HG03108 (cell line): ENCODE measurements around the gene RNU6-9.
A peak's percentile ranks its signal among the peaks of the same experiment; 100 is the strongest.

Experiments
- ATAC-seq: cut with Tn5 transposase; IDR thresholded peaks from one replicate; pipeline ENCODE4 v1.9.1; 2021; ENCODE audit warnings: moderate library complexity; ENCODE audit not compliant: unreplicated experiment

The RNU6-9 gene

GRCh38 chr19:916645-917322 lies 23.5 kb downstream of the RNU6-9 start:
- ATAC-seq = no peak

DNA sequence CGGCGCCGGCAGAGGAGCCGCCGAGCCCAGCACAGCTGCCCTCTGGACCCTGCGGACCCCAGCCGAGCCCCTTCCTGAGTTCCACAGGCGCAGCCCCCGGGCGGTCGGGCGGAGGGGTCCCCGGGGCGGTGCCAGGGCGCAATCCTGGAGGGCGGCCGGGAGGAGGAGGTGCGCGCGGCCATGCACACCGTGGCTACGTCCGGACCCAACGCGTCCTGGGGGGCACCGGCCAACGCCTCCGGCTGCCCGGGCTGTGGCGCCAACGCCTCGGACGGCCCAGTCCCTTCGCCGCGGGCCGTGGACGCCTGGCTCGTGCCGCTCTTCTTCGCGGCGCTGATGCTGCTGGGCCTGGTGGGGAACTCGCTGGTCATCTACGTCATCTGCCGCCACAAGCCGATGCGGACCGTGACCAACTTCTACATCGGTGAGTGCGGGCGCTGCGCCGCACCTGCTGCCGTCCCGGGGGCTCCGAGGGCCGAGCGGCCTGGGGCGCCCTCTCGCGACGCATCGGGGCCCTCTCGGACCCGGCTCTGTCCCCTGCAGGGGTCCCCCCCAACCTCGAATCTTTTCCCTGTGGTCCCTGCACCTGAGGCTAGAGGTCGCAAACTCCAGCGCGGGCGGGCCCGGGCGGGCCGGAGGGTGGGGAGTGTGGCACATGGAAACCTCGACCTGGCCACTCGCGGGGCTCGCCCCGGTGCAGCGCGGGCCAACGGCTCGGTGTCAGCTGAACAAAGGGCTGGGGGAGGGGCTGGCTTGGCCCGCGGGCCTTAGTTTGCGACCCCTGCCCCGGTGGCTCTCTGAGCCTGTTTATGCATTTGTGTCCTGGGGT lies 24.3 kb downstream of the RNU6-9 start, which contains the start of gene KISS1R:
Gene KISS1R (plus strand): TSS at position 11 of the 829 bp plus-strand sequence. CDS start 170 bp downstream, at position 181.
- ATAC-seq = no peak

- ATAC-seq = no peak
These were observed 24.8 kb downstream of the RNU6-9 start for GRCh38 chr19:918152-918437.

DNA sequence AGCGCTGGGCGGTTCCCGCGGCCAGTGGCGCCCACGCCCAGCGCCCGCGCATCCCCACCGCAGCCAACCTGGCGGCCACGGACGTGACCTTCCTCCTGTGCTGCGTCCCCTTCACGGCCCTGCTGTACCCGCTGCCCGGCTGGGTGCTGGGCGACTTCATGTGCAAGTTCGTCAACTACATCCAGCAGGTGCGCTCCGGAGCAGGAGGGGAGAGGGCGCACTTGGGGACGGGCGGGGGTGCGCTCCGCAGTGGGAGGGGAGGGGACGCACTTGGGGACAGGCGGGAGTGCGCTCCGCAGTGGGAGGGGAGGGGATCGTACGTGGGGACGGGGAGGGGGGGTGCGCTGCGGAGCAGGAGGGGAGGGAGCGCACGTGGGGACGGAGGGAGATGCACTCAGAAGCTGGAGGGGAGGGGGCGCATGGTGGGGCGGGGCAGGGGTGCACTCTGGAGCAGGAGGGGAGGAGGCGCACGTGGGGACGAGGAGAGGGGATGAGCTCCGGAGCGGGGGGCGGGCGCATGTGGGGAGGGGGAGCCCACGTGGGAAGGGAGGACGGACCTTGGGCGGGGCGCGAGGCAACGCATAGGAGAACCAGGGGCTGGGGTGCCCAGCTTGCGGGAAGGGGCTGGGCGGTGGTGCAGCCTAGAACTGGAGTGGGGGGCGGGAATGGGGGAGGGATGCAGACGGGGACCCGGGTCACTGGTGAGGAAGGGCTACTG lies 25.4 kb downstream of the RNU6-9 start:
- no peak for ATAC-seq

- no peak for ATAC-seq
These were observed 26.1 kb downstream of the RNU6-9 start for GRCh38 chr19:919199-920050.

DNA sequence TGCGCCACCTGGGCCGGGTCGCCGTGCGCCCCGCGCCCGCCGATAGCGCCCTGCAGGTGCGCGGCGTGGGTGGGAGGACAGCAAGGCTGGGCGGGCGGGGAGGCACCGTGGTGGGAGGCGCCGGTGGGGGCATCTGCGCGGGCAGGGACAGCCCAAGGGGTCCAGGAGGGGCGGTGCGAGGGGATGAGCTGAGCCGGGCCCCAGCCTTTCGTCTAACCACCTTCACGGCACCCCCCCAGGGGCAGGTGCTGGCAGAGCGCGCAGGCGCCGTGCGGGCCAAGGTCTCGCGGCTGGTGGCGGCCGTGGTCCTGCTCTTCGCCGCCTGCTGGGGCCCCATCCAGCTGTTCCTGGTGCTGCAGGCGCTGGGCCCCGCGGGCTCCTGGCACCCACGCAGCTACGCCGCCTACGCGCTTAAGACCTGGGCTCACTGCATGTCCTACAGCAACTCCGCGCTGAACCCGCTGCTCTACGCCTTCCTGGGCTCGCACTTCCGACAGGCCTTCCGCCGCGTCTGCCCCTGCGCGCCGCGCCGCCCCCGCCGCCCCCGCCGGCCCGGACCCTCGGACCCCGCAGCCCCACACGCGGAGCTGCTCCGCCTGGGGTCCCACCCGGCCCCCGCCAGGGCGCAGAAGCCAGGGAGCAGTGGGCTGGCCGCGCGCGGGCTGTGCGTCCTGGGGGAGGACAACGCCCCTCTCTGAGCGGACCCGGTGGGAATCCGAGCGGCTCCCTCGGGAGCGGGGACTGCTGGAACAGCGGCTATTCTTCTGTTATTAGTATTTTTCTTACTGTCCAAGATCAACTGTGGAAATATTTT lies 27.0 kb downstream of the RNU6-9 start:
- ATAC-seq = no peak

- no peak for ATAC-seq
These were observed 31.3 kb downstream of the RNU6-9 start for GRCh38 chr19:924553-925086.

GRCh38 chr19:925087-925525 lies 31.8 kb downstream of the RNU6-9 start:
- ATAC-seq = peak; percentile 36

DNA sequence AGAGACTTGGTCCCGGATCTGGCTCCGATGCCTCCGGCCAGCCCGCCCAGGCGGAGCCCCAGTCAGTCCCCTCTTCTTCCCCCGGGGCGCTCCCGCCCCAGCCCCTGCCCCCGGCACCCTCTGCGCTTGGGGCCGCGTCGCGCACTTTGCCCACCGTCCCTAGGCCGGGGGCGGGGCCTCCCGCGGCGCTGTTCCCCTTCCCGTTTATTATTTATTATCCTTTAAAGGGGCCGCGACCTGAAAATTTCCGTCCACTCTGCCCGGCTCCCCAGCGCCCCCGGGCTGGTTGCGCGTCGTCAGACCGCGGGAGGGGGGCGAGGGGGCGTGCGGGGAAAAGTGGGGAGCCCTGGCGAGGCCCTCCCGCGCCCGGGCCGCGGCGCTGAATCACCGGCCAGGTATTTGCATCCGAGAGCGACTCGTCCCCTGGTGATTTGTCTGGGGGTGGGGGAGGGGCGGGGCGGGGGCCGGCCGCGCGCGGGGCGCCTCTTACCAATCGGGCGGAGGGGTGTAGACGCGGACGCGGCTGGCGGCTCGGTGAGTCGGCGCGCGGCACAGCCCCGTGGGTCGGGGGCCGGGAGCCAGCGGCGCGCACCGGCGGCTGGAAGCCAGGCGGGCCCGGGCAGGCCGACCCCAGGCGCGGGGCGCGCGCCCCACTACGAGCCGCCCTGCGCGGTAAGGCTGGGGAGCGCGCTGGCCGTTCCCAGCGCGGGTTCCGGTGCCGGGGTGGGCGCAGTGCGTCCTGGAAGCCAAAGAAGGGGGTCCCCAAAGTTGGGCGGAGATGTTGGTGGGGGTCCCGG lies 32.4 kb downstream of the RNU6-9 start, which contains the start of gene ARID3A:
Gene ARID3A (plus strand): TSS at position 510 of the 797 bp plus-strand sequence. CDS start 3,494 bp downstream, outside the sequence.
- peak; percentile 51 for ATAC-seq

DNA sequence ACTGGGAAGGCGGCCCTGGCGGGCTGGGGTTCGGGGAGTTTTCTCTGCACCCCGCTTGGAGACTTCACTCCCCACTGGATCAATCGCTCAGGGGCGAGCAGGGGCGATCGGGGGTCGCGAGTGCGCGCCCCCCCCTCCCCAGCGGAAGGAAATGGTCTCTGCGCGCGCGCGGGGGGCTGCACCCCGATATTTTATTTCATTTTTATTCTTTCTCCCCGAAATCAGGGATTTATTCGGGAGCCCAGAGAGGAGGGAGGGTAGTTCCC lies 33.0 kb downstream of the RNU6-9 start:
- ATAC-seq = no peak

GRCh38 chr19:926589-927350 lies 33.5 kb downstream of the RNU6-9 start:
- no peak for ATAC-seq

- ATAC-seq = no peak
These were observed 34.1 kb downstream of the RNU6-9 start for GRCh38 chr19:927351-927779.

DNA sequence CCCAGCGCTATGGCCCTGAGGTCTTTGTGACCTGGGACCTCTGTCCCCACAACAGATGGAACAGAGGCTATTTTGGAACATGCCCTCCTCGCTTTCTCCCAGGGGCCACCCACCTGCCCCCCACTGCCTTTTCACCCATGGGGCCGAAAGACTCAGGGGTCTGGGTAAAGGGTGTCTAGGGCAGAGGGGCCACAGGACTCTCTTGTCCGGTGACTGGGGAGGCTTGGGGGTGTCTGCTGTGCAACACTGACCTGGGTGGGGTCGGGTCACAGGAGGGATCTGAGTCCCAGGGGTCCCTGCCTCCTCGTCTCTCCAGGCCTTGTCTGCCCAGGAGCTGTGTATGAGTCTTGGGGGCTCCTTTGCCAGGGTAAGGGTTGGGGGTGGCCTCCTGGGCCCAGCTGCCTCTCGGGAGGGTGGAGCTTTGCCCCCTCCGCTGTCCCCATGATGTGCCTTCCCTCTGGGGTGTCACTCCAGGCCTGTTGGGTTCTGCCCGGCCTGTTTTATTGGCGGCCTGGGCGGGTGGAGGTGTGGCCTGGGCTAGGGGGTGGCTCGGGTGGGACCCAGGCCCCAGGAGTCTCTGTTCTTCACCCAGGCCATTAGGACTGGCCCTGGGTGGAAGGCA lies 34.6 kb downstream of the RNU6-9 start:
- ATAC-seq = no peak

GRCh38 chr19:928471-929202 lies 35.4 kb downstream of the RNU6-9 start:
- ATAC-seq = no peak

- ATAC-seq = no peak
These were observed 36.1 kb downstream of the RNU6-9 start for GRCh38 chr19:929203-929890.

- ATAC-seq = no peak
These were observed 36.6 kb downstream of the RNU6-9 start for GRCh38 chr19:929891-930258.
